H9 (cell line): Measurements from ENCODE around the gene RBBP4. TPM values are rescaled to one million over a fixed set of nuclear protein-coding genes. Genes with fewer than 3 reads are reported as not detected.

Experiments used
- DNase-seq: peaks from one replicate; pipeline ENCODE4 v3.0.0-alpha.2; 2017
- H2AFZ ChIP-seq: one replicate; pipeline ENCODE4 v1.6.1; 2013; ENCODE audit warnings: mild to moderate bottlenecking, low read length, control low read depth, moderate library complexity
- H2AK5ac ChIP-seq: 2 replicates; pipeline ENCODE4 v1.6.1; 2013; ENCODE audit warnings: low read length, control low read depth, mixed read lengths; ENCODE audit not compliant: insufficient read length
- H2BK120ac ChIP-seq: one replicate; pipeline ENCODE4 v1.6.1; 2013; ENCODE audit warnings: low read depth, mild to moderate bottlenecking, low read length, control low read depth, inconsistent platforms; ENCODE audit not compliant: poor library complexity, severe bottlenecking
- H2BK12ac ChIP-seq: 2 replicates; pipeline ENCODE4 v1.6.1; 2013; ENCODE audit warnings: low read length, control low read depth, mixed read lengths, low read depth; ENCODE audit not compliant: insufficient read length
- H2BK15ac ChIP-seq: 2 replicates; pipeline ENCODE4 v1.6.1; 2013; ENCODE audit warnings: low read depth, low read length, control low read depth
- H2BK20ac ChIP-seq: one replicate; pipeline ENCODE4 v1.6.1; 2013; ENCODE audit warnings: low read depth, mild to moderate bottlenecking, low read length, control low read depth, inconsistent platforms; ENCODE audit not compliant: poor library complexity, severe bottlenecking
- H2BK5ac ChIP-seq: 2 replicates; pipeline ENCODE4 v1.6.1; 2013; ENCODE audit warnings: low read length, control low read depth, mixed read lengths; ENCODE audit not compliant: insufficient read length
- H3K14ac ChIP-seq: 2 replicates; pipeline ENCODE4 v1.6.1; 2013; ENCODE audit warnings: low read length, control low read depth; ENCODE audit not compliant: insufficient read depth
- H3K18ac ChIP-seq: 2 replicates; pipeline ENCODE4 v1.6.1; 2013; ENCODE audit warnings: low read depth, mild to moderate bottlenecking, mixed read lengths, low read length, control low read depth; ENCODE audit not compliant: insufficient read length
- H3K23ac ChIP-seq: 2 replicates; pipeline ENCODE4 v1.6.1; 2013; ENCODE audit warnings: low read length, control low read depth, mixed read lengths, low read depth; ENCODE audit not compliant: insufficient read length
- H3K23me2 ChIP-seq: 2 replicates; pipeline ENCODE4 v1.6.1; 2013; ENCODE audit warnings: low read depth, mild to moderate bottlenecking, mixed read lengths, low read length, control low read depth; ENCODE audit not compliant: insufficient read length, poor library complexity, severe bottlenecking
- H3K27ac ChIP-seq: 2 replicates; pipeline ENCODE4 v1.5.1; 2013; ENCODE audit warnings: low read length, control low read depth, mixed read lengths, low read depth; ENCODE audit not compliant: insufficient read length
- H3K27me3 ChIP-seq: 2 replicates; pipeline ENCODE4 v1.6.1; 2013; ENCODE audit warnings: low read length, control low read depth, inconsistent platforms; ENCODE audit not compliant: insufficient read depth
- H3K4ac ChIP-seq: 2 replicates; pipeline ENCODE4 v1.6.1; 2013; ENCODE audit warnings: low read depth, mild to moderate bottlenecking, control low read depth, inconsistent platforms, low read length, moderate library complexity
- H3K4me1 ChIP-seq: 2 replicates; pipeline ENCODE4 v1.6.1; 2013; ENCODE audit warnings: low read length, control low read depth, inconsistent platforms; ENCODE audit not compliant: insufficient read depth
- H3K4me2 ChIP-seq: 2 replicates; pipeline ENCODE4 v1.6.1; 2013; ENCODE audit warnings: low read length, control low read depth, mixed read lengths; ENCODE audit not compliant: insufficient read length, insufficient read depth
- H3K56ac ChIP-seq: 2 replicates; pipeline ENCODE4 v1.6.1; 2013; ENCODE audit warnings: low read depth, mild to moderate bottlenecking, mixed read lengths, low read length, control low read depth; ENCODE audit not compliant: insufficient read length
- H3K79me1 ChIP-seq: 2 replicates; pipeline ENCODE4 v1.6.1; 2013; ENCODE audit warnings: low read depth, mild to moderate bottlenecking, moderate library complexity, low read length, control low read depth, inconsistent platforms; ENCODE audit not compliant: insufficient read depth, poor library complexity, severe bottlenecking
- H3K79me2 ChIP-seq: 2 replicates; pipeline ENCODE4 v1.6.1; 2013; ENCODE audit warnings: low read length, control low read depth, inconsistent platforms; ENCODE audit not compliant: insufficient read depth
- H3K9ac ChIP-seq: 2 replicates; pipeline ENCODE4 v1.6.1; 2013; ENCODE audit warnings: low read length, control low read depth, mixed read lengths; ENCODE audit not compliant: insufficient read length; ENCODE audit errors: extremely low read depth
- H3K9me3 ChIP-seq: one replicate; pipeline ENCODE4 v1.6.1; 2013; ENCODE audit warnings: low read depth, low read length, inconsistent platforms; ENCODE audit not compliant: control insufficient read depth
- H3T11ph ChIP-seq: one replicate; pipeline ENCODE4 v1.6.1; 2013; ENCODE audit warnings: mild to moderate bottlenecking, low read length, control low read depth, inconsistent platforms
- H4K20me1 ChIP-seq: one replicate; pipeline ENCODE4 v1.6.1; 2013; ENCODE audit not compliant: control insufficient read depth, insufficient read length, insufficient read depth
- H4K5ac ChIP-seq: 2 replicates; pipeline ENCODE4 v1.6.1; 2013; ENCODE audit warnings: low read depth, mild to moderate bottlenecking, mixed read lengths, low read length, control low read depth; ENCODE audit not compliant: insufficient read length
- H4K8ac ChIP-seq: replicated peaks from 2 replicates; pipeline ENCODE4 v1.6.1; 2013; ENCODE audit warnings: low read length, control low read depth, mixed read lengths, low read depth; ENCODE audit not compliant: insufficient read length
- H4K91ac ChIP-seq: 2 replicates; pipeline ENCODE4 v1.6.1; 2013; ENCODE audit warnings: low read depth, mild to moderate bottlenecking, moderate library complexity, mixed read lengths, low read length, control low read depth; ENCODE audit not compliant: insufficient read length
- H3K27ac Mint-ChIP-seq, 3 experiments: 2 replicates in 2 of 3; 3 replicates in 1 of 3; pipeline ENCODE4 v1.8.0; 2020 to 2021; ENCODE audit warnings: mixed read lengths in 3 of 3, mild to moderate bottlenecking in 1 of 3, moderate library complexity in 1 of 3
- H3K27me3 Mint-ChIP-seq: 2 replicates; pipeline ENCODE4 v1.8.0; 2021; ENCODE audit warnings: low read depth, mild to moderate bottlenecking, moderate library complexity, mixed read lengths
- H3K36me3 Mint-ChIP-seq, 3 experiments: 2 replicates in 2 of 3; 3 replicates in 1 of 3; pipeline ENCODE4 v1.8.0; 2020 to 2021; ENCODE audit warnings: low read depth in 3 of 3, mixed read lengths in 3 of 3; ENCODE audit not compliant: insufficient read depth in 1 of 3
- H3K4me1 Mint-ChIP-seq, 2 experiments: 2 replicates each; pipeline ENCODE4 v1.8.0; 2020; ENCODE audit warnings: mixed read lengths in 2 of 2
- H3K4me3 Mint-ChIP-seq, 2 experiments: 2 replicates in 1 of 2; 3 replicates in 1 of 2; pipeline ENCODE4 v1.8.0; 2020 to 2021; ENCODE audit warnings: mild to moderate bottlenecking in 2 of 2, mixed read lengths in 2 of 2, moderate library complexity in 1 of 2
- H3K9me3 Mint-ChIP-seq, 2 experiments: 2 replicates in 1 of 2; 3 replicates in 1 of 2; pipeline ENCODE4 v1.8.0; 2020; ENCODE audit warnings: mild to moderate bottlenecking in 2 of 2, mixed read lengths in 2 of 2, moderate library complexity in 1 of 2
- CTCF ChIP-seq: fragments of 200-600 bp; sonication (generic); conservative IDR thresholded peaks from 3 replicates; pipeline ENCODE4 v1.8.0; 2021; ENCODE audit warnings: antibody characterized with exemption, mild to moderate bottlenecking
- WGBS: extraction: QIAGEN DNeasy Blood & Tissue Kit; methylation state at CpG from one replicate; pipeline ENCODE4 v1.1.7; 2013; ENCODE audit warnings: missing lambda C conversion rate, low lambda C conversion rate, mixed read lengths; ENCODE audit not compliant: insufficient read length; ENCODE audit errors: extremely low coverage; 5-methylcytosine and 5-hydroxymethylcytosine counted together
- total RNA-seq: library from RNA; stranded (reverse); gene quantifications from 2 replicates; pipeline ENCODE4 v1.2.1, GENCODE V29; 2021

Gene RBBP4
- total RNA-seq, 1 experiment from 2014 or later = 416 TPM

- Histone ChIP-seq H3K27me3 (no peaks in the 10 kb centered on the region), H3K18ac (no peak overlapping the region), H2BK120ac (peak overlapping the region; percentile 28), H3K56ac (no peak overlapping the region), H3K9me3 (no peaks in the 10 kb centered on the region), H2AK5ac (no peak overlapping the region), H3K23me2 (no peaks in the 10 kb centered on the region), H4K8ac (no peak overlapping the region), H2BK15ac (no peak overlapping the region), H4K20me1 (no peaks in the 10 kb centered on the region), H2BK5ac (no peak overlapping the region), H3K4ac (no peak overlapping the region), H3K9ac (no peak overlapping the region), H3K27ac (peak overlapping the region; percentile 41), H3K14ac (no peak overlapping the region), H3K4me2 (peak overlapping the region; percentile 29), H2AFZ (no peak overlapping the region), H3K79me2 (peaks cover 3% of the 10 kb centered on the region), H2BK20ac (no peak overlapping the region), H4K91ac (no peak overlapping the region), H3K4me1 (no peaks in the 10 kb centered on the region; the same call in 1 of the 2 replicates), H3T11ph (no peak overlapping the region), H3K23ac (no peak overlapping the region), H2BK12ac (no peak overlapping the region), H4K5ac (no peak overlapping the region), H3K79me1 (peaks cover 3% of the 10 kb centered on the region)
- H3K4me3 Mint-ChIP-seq = peak overlapping the region; percentile 15 to 27
- H3K27ac Mint-ChIP-seq = peak overlapping the region; percentile 72 to 94 (median 78); a peak in 6 of 7 replicates
- no peak for TF ChIP-seq CTCF
- no peaks in the 10 kb centered on the region for H3K9me3 Mint-ChIP-seq
- peaks cover 0 to 20% (median 3%) of the 10 kb centered on the region in 3 experiments; a peak in 4 of 7 replicates for H3K36me3 Mint-ChIP-seq
- no peak for DNase-seq
- H3K27me3 Mint-ChIP-seq = no peaks in the 10 kb centered on the region
- peaks cover 48% of the 10 kb centered on the region in 2 experiments for H3K4me1 Mint-ChIP-seq
- WGBS = no CpG with 5 or more reads among the region's 16 CpGs
Observed at GRCh38 chr1:32636914-32637645, 13.9 kb upstream of the RBBP4 start.
